Muscle of leg (tissue), 11 donors: ENCODE results near the gene GZMB. TPM values are rescaled to one million over a fixed set of nuclear protein-coding genes. Genes with fewer than 3 reads are reported as not detected.
"Not testable (repeated sequence)": the region's sequence is repeated elsewhere in the genome, so short reads cannot be mapped to it uniquely, and the experiment has no call there.

Experiments
- DNase-seq: peaks from one replicate; pipeline ENCODE4 v3.0.0; 2013
- H3K27ac ChIP-seq: one replicate; pipeline ENCODE4 v1.5.1; 2013; ENCODE audit warnings: mild to moderate bottlenecking, low read length, control low read depth
- H3K27me3 ChIP-seq: one replicate; pipeline ENCODE4 v1.6.1; 2013; ENCODE audit warnings: low read length; ENCODE audit not compliant: control insufficient read depth, insufficient read depth
- H3K36me3 ChIP-seq: one replicate; pipeline ENCODE4 v1.6.1; 2013; ENCODE audit warnings: low read length; ENCODE audit not compliant: control insufficient read depth, insufficient read depth
- H3K4me1 ChIP-seq: one replicate; pipeline ENCODE4 v1.6.1; 2013; ENCODE audit warnings: low read length; ENCODE audit not compliant: control insufficient read depth, insufficient read depth
- H3K4me3 ChIP-seq: one replicate; pipeline ENCODE4 v1.5.1; 2013; ENCODE audit warnings: low read length, control low read depth
- H3K9me3 ChIP-seq: replicated peaks from 2 replicates; pipeline ENCODE4 v1.6.1; 2013; ENCODE audit warnings: low read depth, low read length; ENCODE audit not compliant: control insufficient read depth
- WGBS: methylation state at CpG from one replicate; pipeline ENCODE4 v1.1.5; 2013; ENCODE audit warnings: missing lambda C conversion rate; ENCODE audit not compliant: insufficient coverage; 5-methylcytosine and 5-hydroxymethylcytosine counted together
- polyA plus RNA-seq, 8 donors: library from polyadenylated mRNA; unstranded; fragments of 120-200 nt; gene quantifications; one replicate each; pipeline versions ENCODE4 v1.2.1 to v1.2.3, GENCODE V29; 2013; ENCODE audit warnings: inconsistent platforms in 1 of 8, low replicate concordance in 1 of 8; ENCODE audit not compliant: insufficient read length in 8 of 8, insufficient read depth in 1 of 8
- total RNA-seq: library from RNA; stranded (reverse); fragments of 120-200 nt; gene quantifications from one replicate; pipeline ENCODE4 v1.2.4, GENCODE V29; 2013

The GZMB gene
- total and polyA plus RNA-seq, 9 donors = 0.22 to 0.82 (median 0.34) TPM

DNA sequence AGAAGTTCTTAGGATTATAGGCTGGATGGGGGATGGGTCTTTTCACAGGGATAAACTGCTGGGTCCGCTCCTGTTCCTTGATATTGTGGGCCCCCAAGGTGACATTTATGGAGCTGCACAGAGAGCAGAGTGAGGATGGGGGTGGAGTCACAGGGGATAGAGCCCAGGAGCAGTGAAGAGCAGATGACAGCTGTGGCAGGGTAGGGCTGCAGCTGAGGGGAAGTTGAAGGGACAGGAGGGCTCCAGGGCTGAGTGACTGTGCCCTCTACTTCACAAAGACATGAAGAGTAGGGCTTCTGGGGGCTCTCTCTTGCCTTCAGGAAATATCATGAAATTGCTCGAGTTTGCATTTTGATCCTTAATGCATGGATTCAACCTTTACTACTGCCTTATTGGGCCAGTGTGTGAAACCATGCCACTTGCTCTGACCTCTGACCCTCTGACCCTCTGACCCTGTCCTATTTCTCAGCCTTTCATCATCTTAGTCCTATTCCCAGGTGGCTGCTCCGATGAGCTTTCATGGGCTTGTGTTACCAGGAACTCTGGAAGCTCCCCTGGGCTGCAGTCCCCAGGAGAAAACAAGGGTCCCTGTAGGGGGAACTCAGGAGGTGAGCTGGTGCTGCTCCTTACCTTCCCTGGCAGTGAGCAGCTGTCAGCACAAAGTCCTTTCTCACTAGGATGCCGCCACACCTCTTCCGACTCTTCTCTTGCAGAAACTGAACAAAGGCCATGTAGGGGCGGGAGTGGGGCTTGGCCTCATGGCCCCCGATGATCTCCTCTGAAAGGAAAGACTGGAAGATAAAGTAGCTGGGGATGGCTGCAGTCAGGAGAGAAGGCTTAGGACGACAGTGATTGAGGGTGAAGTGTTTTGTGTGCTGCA lies 26.1 kb downstream of the GZMB start:
- WGBS = 65% methylated on average over 8 of the region's 8 CpGs
- H3K27ac ChIP-seq = no peak overlapping the region

DNA sequence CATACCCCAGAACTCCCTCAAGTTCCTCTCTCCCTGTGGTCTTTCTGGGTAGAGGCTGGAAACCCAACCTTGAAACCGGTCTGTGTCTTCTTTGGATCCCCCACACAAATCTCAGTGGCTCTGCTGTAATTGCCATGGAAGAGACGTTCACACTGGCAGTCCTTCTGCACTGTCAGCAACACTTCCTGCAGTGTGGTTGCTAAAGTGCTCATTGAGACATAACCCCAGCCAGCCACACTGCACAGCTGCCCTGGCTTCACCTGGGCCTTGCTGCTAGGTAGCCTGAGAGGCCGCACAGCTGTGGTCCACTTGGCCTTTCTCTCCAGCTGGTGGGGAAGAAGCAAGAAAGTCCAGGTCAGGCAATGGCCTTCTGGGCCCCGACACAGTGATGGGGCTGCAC lies 26.9 kb downstream of the GZMB start:
- Histone ChIP-seq H3K4me3 (no peak overlapping the region), H3K27me3 (no peaks in the 10 kb centered on the region), H3K4me1 (no peaks in the 10 kb centered on the region), H3K36me3 (no peaks in the 10 kb centered on the region), H3K27ac (no peak overlapping the region), H3K9me3 (no peaks in the 10 kb centered on the region)
- no peak for DNase-seq
- 57% methylated on average over 2 of the region's 4 CpGs for WGBS

More for the DNA sequence above, 26.1 kb downstream of the GZMB start:
- no peaks in the 10 kb centered on the region for H3K4me1 ChIP-seq
- no peak overlapping the region for H3K4me3 ChIP-seq
- H3K27me3 ChIP-seq = no peaks in the 10 kb centered on the region
- DNase-seq = no peak
- H3K9me3 ChIP-seq = no peaks in the 10 kb centered on the region
- no peaks in the 10 kb centered on the region for H3K36me3 ChIP-seq

DNA sequence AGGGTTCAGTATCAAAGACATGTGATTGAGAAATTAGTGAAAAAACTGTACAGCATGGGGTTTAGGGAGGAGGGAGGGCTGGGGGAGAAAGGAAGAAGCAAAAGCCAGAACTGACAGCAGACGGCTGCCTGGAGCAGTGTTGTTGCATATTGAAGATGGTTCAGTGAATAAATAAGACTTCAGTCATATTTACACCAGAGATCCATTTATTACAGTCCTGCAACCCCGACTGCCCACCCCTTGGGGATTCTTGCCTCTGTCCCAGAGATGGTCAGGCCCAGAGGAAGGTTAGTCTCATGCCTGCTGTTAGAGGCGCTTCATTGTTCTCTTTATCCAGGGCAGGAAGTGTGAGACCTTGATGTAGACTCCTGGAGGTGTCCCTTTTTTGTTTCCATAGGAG lies 27.7 kb downstream of the GZMB start:
- Histone ChIP-seq H3K27ac (no peak overlapping the region), H3K36me3 (no peaks in the 10 kb centered on the region), H3K4me3 (no peak overlapping the region), H3K27me3 (no peaks in the 10 kb centered on the region), H3K4me1 (no peaks in the 10 kb centered on the region), H3K9me3 (no peaks in the 10 kb centered on the region)
- no CpG with 5 or more reads among the region's 3 CpGs for WGBS
- no peak for DNase-seq

DNA sequence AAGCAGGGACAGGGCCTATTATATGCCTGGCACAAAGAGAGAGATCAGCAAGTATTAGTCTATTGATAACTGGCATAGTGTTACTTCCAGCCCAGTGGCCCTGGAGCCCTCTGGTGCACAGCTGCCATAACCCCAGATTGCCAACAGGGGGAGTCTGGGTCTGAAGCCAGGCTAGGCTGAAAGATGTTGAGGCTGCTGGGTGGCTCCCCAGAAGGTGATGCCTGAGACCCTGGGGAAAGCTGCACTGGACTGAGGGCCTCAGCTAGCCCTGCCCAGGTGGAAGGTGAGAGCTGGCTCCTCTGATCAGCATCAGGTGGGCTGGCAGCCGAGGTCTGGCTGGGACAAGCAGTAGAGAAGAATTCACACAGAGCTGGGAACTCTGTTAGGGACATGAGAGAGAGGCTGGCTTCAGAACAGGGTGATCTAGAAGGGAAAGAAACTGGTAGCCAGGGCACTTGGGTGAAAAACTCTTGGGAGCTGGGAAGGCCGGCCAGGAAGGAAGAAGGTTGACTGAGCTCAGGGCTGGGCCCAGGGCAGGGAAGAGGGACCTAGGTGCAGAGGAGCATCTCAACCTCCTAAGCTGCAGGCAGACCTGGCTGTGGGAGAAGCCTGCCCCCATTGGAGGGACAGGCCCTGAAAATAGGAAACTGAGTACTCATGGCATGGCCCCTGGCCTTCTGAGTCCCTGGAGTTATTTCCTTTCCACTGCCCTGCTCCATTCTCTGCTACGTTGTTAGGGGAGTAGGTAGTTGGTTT lies 28.4 kb downstream of the GZMB start:
- 62% methylated on average over 3 of the region's 3 CpGs for WGBS
- Histone ChIP-seq H3K4me3 (no peak overlapping the region), H3K27me3 (no peaks in the 10 kb centered on the region), H3K4me1 (no peaks in the 10 kb centered on the region), H3K36me3 (no peaks in the 10 kb centered on the region), H3K27ac (no peak overlapping the region), H3K9me3 (no peaks in the 10 kb centered on the region)
- DNase-seq = no peak

- no peak overlapping the region for H3K27ac ChIP-seq
- DNase-seq = no peak
- H3K4me3 ChIP-seq = no peak overlapping the region
- peaks cover 15% of the 10 kb centered on the region for H3K9me3 ChIP-seq
- H3K36me3 ChIP-seq = no peaks in the 10 kb centered on the region
- no peaks in the 10 kb centered on the region for H3K27me3 ChIP-seq
- no peaks in the 10 kb centered on the region for H3K4me1 ChIP-seq
Measured at GRCh38 chr14:24597403-24597802, 36.6 kb downstream of the GZMB start.

- no peak for DNase-seq
- H3K9me3 ChIP-seq = peaks cover 15% of the 10 kb centered on the region
- 89% methylated on average over 1 of the region's 3 CpGs for WGBS
Measured at GRCh38 chr14:24595073-24595808, 38.7 kb downstream of the GZMB start.

DNA sequence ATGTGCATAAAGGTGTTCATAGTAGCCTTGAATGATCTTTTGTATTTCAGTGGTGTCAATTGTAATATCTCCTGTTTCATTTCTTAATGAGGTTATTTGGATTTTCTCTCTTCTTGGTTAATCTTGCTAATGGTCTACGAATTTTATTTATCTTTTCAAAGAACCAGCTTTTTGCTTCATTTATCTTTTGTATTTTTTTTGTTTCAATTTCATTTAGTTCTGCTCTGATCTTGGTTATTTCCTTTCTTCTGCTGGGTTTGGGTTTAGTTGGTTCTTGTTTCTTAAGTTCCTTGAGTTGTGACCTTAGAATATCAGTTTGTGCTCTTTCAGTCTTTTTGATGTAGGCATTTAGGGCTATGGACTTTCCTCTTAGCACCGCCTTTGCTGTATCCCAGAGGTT lies 43.0 kb downstream of the GZMB start:
- not testable (repeated sequence) for H3K27ac ChIP-seq, DNase-seq, H3K9me3 ChIP-seq, H3K4me3 ChIP-seq, H3K27me3 ChIP-seq, H3K36me3 ChIP-seq, H3K4me1 ChIP-seq
- no CpG with 5 or more reads among the region's 2 CpGs for WGBS

More at GRCh38 chr14:24595073-24595808, 38.7 kb downstream of the GZMB start:
- Histone ChIP-seq H3K36me3 (no peaks in the 10 kb centered on the region), H3K27me3 (no peaks in the 10 kb centered on the region), H3K4me3 (no peak overlapping the region), H3K4me1 (no peaks in the 10 kb centered on the region), H3K27ac (no peak overlapping the region)

GRCh38 chr14:24584402-24584801 lies 49.6 kb downstream of the GZMB start:
- not testable (repeated sequence) for H3K27ac ChIP-seq, H3K4me3 ChIP-seq, H3K9me3 ChIP-seq, DNase-seq, H3K27me3 ChIP-seq, H3K4me1 ChIP-seq, H3K36me3 ChIP-seq
- no CpG with 5 or more reads among the region's 3 CpGs for WGBS
